Spleen (tissue), 7 donors: Measurements from ENCODE around the gene METTL13.

Experiments used
- CTCF ChIP-seq, 11 experiments: fragments of 200-600 bp in 7 of 11; fragments of 450-650 bp in 4 of 11; sonication (generic) in 4 of 11; IDR thresholded peaks in 8 of 11; conservative IDR thresholded peaks in 3 of 11; 1 replicate in 7 of 11; 2 replicates in 4 of 11; pipeline versions ENCODE4 v1.4.0 to v1.8.0; 2016 to 2021; ENCODE audit warnings: antibody characterized with exemption in 11 of 11, inconsistent platforms in 4 of 11, mild to moderate bottlenecking in 1 of 11
- POLR2A ChIP-seq, 3 donors: fragments of 450-650 bp; IDR thresholded peaks; one replicate each; pipeline ENCODE4 v1.5.1; 2017; ENCODE audit warnings: antibody characterized with exemption in 3 of 3, mild to moderate bottlenecking in 1 of 3
- donor health status: DM: no; HTN: no; CAD: no; lungs with moderate emphysema.
- donor health status: DM: no; HTN: no; CAD: no.
- donor health status: DM: no; HTN: no; CAD: no.

GRCh38 chr1:171738911-171739310 is 42.5 kb upstream of the METTL13 start:
- TF ChIP-seq CTCF (IDR thresholded peaks at IDR 0.05 in 8 of 11, conservative IDR thresholded peaks at IDR 0.05 in 3 of 11) (no peak), POLR2A (IDR thresholded peaks at IDR 0.05) (no peak)
